DMS53 treated with DMSO at 0.1 percent for 48 hours (cell line): Measurements from ENCODE around the gene LCE6A.

Experiments used
- DNase-seq: peaks from one replicate; lab custom pipeline; 2025; ENCODE audit not compliant: unreplicated experiment; lab: John Stamatoyannopoulos, UW

The LCE6A gene

DNA sequence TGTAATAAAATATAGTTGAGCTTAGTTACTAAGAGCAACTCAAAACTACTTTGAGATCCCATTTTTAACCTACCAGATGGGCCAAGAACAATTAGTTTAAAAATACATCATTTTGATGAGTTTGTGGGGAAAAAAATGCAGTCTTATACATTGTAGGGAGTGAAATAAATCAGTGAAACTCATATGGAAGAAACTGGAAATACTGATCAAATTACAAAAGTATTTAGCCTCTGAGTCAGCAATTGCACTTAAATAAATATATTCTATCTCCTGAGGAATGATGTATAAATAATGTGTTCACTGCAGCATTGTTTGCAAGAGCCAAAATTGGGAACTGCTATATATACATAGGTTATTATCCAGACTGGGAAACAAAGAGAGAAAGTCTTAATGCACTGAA, 30.8 kb downstream of the LCE6A start:
- no peak for DNase-seq

DNA sequence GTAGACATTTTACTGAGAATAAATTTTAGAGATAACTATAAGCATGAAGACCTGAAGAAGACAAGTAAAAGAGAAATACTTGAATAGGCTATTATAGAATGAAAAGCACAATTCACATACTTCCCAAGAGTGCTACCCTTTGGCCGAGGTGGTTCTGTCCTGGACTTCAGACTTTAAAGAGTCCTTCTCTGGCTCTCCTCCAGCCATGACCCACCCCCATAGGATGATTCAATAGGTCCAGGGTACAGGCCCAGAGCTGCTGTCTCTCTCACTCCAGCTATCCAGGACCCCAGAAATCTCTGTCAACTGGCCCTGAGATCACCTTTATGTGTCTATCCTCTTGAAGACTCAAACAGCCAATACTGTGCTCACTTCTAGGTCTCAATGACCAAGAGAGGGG, 34.2 kb downstream of the LCE6A start:
- DNase-seq = no peak

DNA sequence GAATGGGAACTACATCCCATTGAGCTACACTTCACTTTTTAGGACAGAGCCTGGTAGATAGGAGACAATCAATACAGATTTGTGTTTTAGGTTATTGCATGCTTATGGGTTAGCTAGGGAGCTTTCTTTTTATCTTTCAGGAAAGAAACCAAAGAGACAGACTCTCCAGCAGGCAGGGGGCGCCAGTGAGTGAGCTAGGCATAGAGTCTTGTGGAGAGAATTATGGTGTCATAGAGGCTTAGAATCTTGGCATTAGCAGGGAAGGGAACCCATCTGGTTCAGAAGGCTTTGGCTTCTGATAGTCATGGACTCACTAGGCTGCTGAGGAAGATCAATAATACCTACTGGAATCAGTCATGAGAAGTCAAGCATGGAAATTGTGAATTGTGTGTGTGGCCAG, 35.4 kb downstream of the LCE6A start, which contains the start of gene SMCP:
TSS of gene SMCP (plus strand) at position 281 of the 400 bp plus-strand sequence. CDS start 6,101 bp downstream, outside the sequence.
- no peak for DNase-seq

DNA sequence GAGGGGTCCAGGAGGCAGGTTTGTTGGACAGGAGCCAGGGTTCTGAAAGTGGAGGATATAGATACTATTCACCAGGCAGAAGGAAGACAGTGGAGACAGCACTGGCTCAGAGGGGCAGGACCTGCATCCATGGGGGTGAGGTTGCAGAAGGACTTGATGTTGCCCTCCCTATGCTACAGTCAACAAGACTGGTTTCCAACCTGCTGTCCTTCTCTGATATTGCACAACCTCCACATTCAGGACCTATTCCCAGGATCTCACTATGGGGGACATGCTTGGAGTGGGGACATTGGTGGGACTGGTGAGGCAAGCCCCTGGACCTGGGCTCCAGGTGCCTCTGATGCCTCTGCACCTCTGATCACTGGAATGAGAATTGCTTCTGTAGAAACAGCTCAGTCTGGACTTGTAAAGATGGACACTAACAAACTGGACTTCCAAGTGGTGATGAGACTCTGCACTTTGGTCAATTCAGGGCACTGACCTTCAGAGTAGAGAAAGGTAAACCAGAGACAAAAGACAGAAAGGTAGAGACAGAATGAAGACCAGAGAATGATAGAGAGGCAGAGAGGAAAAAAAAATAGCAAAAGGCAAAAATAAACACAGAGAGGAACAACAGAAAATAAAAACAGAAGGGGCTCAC, 37.0 kb downstream of the LCE6A start:
- no peak for DNase-seq

DNA sequence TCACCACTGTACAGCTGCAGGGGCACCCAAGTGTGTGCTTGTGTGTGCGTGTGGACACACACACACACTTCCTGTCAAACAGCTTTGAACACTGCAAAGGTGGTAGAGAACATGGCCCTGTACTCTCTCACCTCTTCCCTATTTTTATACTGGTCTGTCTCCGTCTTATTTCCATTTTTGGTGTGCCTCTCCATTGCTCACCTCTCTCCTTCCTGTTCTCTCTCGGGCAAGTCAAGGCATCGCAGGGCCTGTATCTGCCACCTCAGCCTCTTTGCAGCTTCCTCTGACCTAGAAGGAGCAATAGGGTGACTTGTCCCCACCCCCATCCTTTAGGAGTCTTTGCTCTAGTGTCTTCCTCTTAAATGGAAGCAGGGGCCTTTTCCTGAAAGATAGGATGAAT, 37.7 kb downstream of the LCE6A start:
- DNase-seq = no peak

GRCh38 chr1:152880907-152881306, 38.3 kb downstream of the LCE6A start:
- DNase-seq = no peak

- DNase-seq = no peak
These were observed 41.4 kb downstream of the LCE6A start for GRCh38 chr1:152884085-152884484.

DNA sequence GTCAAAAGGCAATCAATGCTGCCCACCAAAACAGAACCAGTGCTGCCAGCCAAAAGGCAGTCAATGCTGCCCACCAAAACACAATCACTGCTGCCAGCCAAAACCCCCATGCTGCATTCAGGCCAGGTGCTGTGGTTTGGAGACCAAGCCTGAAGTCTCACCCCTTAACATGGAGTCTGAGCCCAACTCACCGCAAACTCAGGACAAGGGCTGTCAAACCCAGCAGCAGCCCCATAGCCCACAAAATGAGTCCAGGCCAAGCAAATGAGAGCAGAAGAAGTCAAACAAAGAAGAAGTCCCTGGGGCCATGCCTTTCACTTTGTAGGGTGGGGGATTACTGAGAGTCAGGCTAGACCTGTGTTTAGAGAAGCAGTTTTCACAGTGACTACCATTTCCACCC, 41.9 kb downstream of the LCE6A start:
- DNase-seq = no peak

DNA sequence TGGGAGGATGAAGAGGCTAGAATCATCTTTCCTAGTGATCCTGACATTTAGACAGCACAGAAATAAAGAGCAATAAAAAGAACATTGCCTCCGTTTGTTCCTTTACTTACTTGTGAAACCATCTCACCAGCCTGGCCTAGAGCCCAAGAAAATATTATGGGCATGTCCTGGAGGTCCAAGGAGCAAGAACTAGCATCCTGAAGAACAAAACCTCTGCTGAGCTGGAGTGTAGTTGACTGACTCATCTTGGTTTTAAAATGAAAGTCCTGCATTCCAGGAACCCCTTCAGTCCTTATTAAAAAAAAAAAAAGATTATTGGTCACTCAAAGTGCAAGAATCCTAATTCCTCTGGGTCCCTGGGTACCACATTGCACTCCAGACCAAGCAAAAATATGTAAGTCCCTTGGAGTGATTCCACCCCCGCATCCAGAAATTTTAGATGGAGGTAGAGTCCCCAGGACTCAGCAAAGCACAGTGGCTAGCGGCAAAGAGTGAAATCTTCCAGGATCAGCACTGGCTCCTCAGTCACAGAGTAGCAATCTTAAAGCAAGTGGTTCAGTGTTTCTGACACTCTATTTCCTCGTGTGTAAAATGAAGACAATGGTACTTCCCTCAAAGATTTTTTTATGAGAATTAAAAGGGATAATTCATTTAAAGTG, 42.4 kb downstream of the LCE6A start:
- DNase-seq = no peak

GRCh38 chr1:152886085-152886484, 43.4 kb downstream of the LCE6A start:
- no peak for DNase-seq

DNA sequence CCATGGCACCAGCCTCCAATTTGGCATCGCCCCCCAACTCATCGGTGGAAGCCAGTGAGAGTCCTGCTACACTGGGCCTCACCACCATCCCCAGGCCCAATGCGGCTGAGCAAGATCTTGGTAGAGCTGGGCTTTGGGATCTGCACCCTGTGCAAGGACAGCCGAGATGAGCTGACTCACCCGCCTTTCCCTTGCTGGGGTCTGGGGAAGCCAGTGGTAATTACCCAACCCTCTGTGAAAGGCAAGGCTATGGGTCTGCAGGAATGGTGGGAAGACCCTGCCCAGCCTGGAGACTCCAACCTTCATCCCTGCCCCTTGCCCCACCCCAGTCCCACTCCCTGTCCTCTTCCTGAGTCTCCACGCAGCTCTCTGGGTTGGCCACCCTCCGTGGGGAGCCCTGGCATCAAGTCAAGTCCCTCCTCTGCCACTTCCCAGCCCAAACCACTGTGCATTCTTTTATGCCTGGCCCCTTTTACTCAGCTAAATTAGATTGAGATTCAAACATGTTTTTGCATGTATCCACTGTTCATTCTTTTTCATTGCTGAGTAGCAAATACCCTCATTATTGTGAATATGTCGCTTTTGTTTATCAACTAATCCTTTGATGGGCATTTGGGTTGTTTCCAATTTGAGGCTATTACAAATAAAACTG, 44.2 kb downstream of the LCE6A start:
- no peak for DNase-seq

- no peak for DNase-seq
These were observed 45.5 kb downstream of the LCE6A start for GRCh38 chr1:152888126-152888525.
